Ovary (tissue), 9 donors: ENCODE data around the gene DLL1. TPM values are rescaled to one million over a fixed set of nuclear protein-coding genes. Genes with fewer than 3 reads are reported as not detected.

Source experiments
- DNase-seq, 5 donors: peaks; one replicate each; pipeline ENCODE4 v3.0.0-alpha.2; 2019 to 2020
- H3K27ac ChIP-seq, 2 donors: fragments of 200-600 bp; one replicate each; pipeline versions ENCODE4 v1.5.1 to v1.8.0; 2019 to 2022
- H3K27me3 ChIP-seq: fragments of 200-600 bp; one replicate; pipeline ENCODE4 v1.8.0; 2022
- H3K36me3 ChIP-seq: fragments of 200-600 bp; sonication (generic); one replicate; pipeline ENCODE4 v1.5.1; 2019
- H3K4me1 ChIP-seq: one replicate; pipeline ENCODE4 v1.8.1; 2013; ENCODE audit warnings: mild to moderate bottlenecking, moderate library complexity; ENCODE audit not compliant: insufficient read depth
- H3K4me3 ChIP-seq: fragments of 200-600 bp; sonication (generic); one replicate; pipeline ENCODE4 v1.5.1; 2017
- H3K9me3 ChIP-seq, 2 donors: fragments of 200-600 bp in 1 of 2; sonication (generic) in 1 of 2; one replicate each; pipeline versions ENCODE4 v1.5.1 to v1.8.1; 2013 to 2019; ENCODE audit warnings: mild to moderate bottlenecking in 1 of 2, moderate library complexity in 1 of 2
- CTCF ChIP-seq, 3 donors: fragments of 450-650 bp in 2 of 3; fragments of 200-600 bp in 1 of 3; IDR thresholded peaks; one replicate each; pipeline versions ENCODE4 v1.5.1 to v1.8.0; 2016 to 2022; ENCODE audit warnings: antibody characterized with exemption in 3 of 3, mild to moderate bottlenecking in 1 of 3
- EP300 ChIP-seq: sonication (generic); formaldehyde crosslinking; IDR thresholded peaks from one replicate; pipeline ENCODE4 v1.6.1; 2017; ENCODE audit warnings: antibody characterized with exemption
- POLR2A ChIP-seq: fragments of 450-650 bp; IDR thresholded peaks from one replicate; pipeline ENCODE4 v1.6.1; 2017; ENCODE audit warnings: antibody characterized with exemption, mild to moderate bottlenecking, moderate library complexity
- WGBS, 3 donors: extraction: QIAGEN DNeasy Blood & Tissue Kit in 1 of 3; methylation state at CpG; one replicate each; pipeline versions ENCODE4 v1.1.5 to v1.1.7; 2013 to 2017; 5-methylcytosine and 5-hydroxymethylcytosine counted together
- intact Hi-C, 4 donors: fragments of 100-400 bp; cut with DNase I; formaldehyde crosslinking; loops; one replicate each; pipeline versions ENCODE4 v1.11.0 to v1.15.1; 2022 to 2023
- polyA plus RNA-seq, 2 donors: library from polyadenylated mRNA; stranded (reverse); fragments of 200-250 nt in 1 of 2; fragments of 350-450 nt in 1 of 2; fragmentation: Illumina TruSeq in 1 of 2; extraction: RNeasy Lipid Tissue Mini Kit (QIAGEN cat#74804) in 1 of 2; gene quantifications; one replicate each; pipeline ENCODE4 v1.2.3, GENCODE V29; 2013 to 2014
- total RNA-seq, 7 donors: library from RNA; depleted of rRNA in 2 of 7; stranded (reverse); fragments of >200 nt in 2 of 7; fragmentation: NEBNext Ultra II Directional in 3 of 7; extraction: Animal tissue kit (Norgen Biotek cat#: 25700) in 3 of 7; gene quantifications; one replicate each; pipeline versions ENCODE4 v1.1.0 to v1.2.4, GENCODE V29; 2016 to 2023
- donor health status: DM: no; HTN: no; CAD: no; lungs with moderate emphysema.
- donor health status: DM: no; HTN: no; CAD: no.
- donor health status: Bipolar disorder and iron deficiency.
- donor health status: DM: yes; HTN: yes; CAD: no.
- donor health status: DM: no; HTN: no; CAD: no.
- donor health status: DM: yes; HTN: yes; CAD: no.

The DLL1 gene
- total and polyA plus RNA-seq, 9 donors, result 0.90 to 11.5 (median 2.4) TPM

- Histone ChIP-seq H3K36me3 (no peaks in the 10 kb centered on the region), H3K4me3 (no peak overlapping the region), H3K9me3 (no peaks in the 10 kb centered on the region), H3K27me3 (no peaks in the 10 kb centered on the region), H3K27ac (no peak overlapping the region), H3K4me1 (peaks cover 17% of the 10 kb centered on the region)
- intact Hi-C loops, result no loop called here
- TF ChIP-seq POLR2A, result no peak
- TF ChIP-seq EP300, result no peak
- TF ChIP-seq CTCF (IDR thresholded peaks at IDR 0.05), result no peak
- 65 to 76% (median 71%) methylated on average over 7 of the region's 7 CpGs for whole genome bisulfite sequencing, 3 donors
- DNase-seq, result no peak
Measured at GRCh38 chr6:170243386-170243785, 47.5 kb downstream of the DLL1 start.

- no peaks in the 10 kb centered on the region for H3K36me3 ChIP-seq
- H3K9me3 ChIP-seq, result no peaks in the 10 kb centered on the region
- intact Hi-C loops, result no loop called here
- no peaks in the 10 kb centered on the region for H3K27me3 ChIP-seq
- DNase-seq, result peak; percentile 39 to 73 (median 47)
- H3K4me1 ChIP-seq, result peaks cover 9% of the 10 kb centered on the region
- TF ChIP-seq POLR2A (no peak), CTCF (IDR thresholded peaks at IDR 0.05) (no peak), EP300 (no peak)
- WGBS, 3 donors, result 26 to 52% (median 27%) methylated on average over 20 of the region's 20 CpGs
- H3K4me3 ChIP-seq, result no peak overlapping the region
- H3K27ac ChIP-seq, result no peak overlapping the region
Measured at GRCh38 chr6:170238741-170239565, 51.9 kb downstream of the DLL1 start.

- TF ChIP-seq EP300 (no peak), CTCF (IDR thresholded peaks at IDR 0.05) (no peak), POLR2A (no peak)
- Histone ChIP-seq H3K27me3 (no peaks in the 10 kb centered on the region), H3K4me3 (no peak overlapping the region), H3K4me1 (peaks cover 8% of the 10 kb centered on the region), H3K9me3 (no peaks in the 10 kb centered on the region), H3K36me3 (no peaks in the 10 kb centered on the region), H3K27ac (no peak overlapping the region)
- DNase-seq, result peak in 3 of 5 donors; percentile 8 to 26 (median 13)
- intact Hi-C loops, result no loop called here
- 83 to 88% (median 86%) methylated on average over 19 of the region's 19 CpGs for WGBS, 3 donors
Measured at GRCh38 chr6:170237999-170238740, 52.7 kb downstream of the DLL1 start.

GRCh38 chr6:170236131-170236836 lies 54.6 kb downstream of the DLL1 start:
- DNase-seq, result peak in 3 of 5 donors; percentile 3 to 30 (median 12)
- Histone ChIP-seq H3K4me1 (peaks cover 8% of the 10 kb centered on the region), H3K4me3 (no peak overlapping the region), H3K27ac (no peak overlapping the region), H3K9me3 (no peaks in the 10 kb centered on the region), H3K36me3 (no peaks in the 10 kb centered on the region), H3K27me3 (no peaks in the 10 kb centered on the region)
- intact Hi-C loops, result no loop called here
- 65 to 70% (median 67%) methylated on average over 23 to 24 of the region's 24 CpGs for WGBS, 3 donors
- no peak for TF ChIP-seq POLR2A
- no peak for TF ChIP-seq EP300
- TF ChIP-seq CTCF (IDR thresholded peaks at IDR 0.05), result no peak
